Raji (cell line): Measurements from ENCODE around the gene PSME4.

ENCODE experiments used
- POLR2A ChIP-seq: IDR thresholded peaks from 2 replicates; pipeline ENCODE4 v1.6.1; 2011; ENCODE audit warnings: low read depth, low read length, control low read depth; ENCODE audit not compliant: insufficient read depth

PSME4 gene

DNA sequence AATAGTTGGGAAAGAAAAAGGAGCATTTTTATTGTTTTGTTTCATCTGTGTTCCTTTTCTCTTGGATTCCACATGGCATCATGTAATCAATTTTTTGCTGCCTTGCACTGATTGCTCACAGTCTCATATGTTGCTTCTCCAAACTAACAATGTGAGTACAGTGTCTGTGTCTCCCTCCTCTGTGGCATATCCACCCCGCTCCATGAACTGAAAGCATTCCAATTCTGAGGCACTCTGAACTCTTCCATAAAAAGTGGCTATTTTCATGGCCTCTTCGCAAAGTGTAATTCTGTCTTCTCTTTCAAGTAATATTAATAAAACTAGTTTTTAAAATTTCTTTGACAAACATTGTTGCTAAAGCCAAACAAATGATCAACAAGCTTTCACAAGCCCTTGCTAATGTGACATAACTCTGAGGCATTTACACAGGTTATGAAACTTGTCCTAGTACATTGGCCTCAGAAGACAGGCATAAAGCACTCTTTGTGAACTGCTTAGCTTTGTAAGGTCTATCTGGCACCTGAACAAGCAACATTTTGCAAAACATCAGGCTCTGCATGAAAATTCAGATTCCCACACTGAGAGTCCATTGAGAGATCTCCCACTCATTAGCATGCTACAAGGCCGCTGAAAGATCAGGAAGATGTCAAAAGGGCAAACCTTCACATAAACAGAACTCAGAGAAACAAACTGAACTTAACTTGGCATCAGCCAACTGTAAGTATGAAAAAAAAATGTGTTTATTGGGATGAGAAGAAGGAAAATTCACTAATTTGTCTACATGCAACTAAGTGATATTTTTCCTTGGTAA is 144.0 kb downstream of the PSME4 start:
- TF ChIP-seq POLR2A: no peak

DNA sequence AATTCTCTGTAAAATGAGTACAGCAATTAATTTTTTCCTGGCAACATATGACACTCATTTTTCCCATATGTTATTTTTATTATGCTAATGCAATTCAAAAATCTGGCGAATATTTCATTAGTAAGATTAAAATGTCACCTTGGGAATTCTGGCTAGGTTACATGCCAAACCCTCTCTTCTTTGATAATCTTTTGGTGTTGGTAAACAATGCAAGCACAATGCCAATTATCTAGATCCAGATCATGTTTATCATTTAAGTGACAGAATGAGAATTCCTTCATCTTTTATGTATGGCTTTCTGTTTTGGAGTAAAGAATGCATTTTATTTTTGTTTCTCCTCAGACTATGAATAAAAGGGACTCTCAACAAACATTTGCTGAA is 144.8 kb downstream of the PSME4 start:
- no peak for TF ChIP-seq POLR2A

DNA sequence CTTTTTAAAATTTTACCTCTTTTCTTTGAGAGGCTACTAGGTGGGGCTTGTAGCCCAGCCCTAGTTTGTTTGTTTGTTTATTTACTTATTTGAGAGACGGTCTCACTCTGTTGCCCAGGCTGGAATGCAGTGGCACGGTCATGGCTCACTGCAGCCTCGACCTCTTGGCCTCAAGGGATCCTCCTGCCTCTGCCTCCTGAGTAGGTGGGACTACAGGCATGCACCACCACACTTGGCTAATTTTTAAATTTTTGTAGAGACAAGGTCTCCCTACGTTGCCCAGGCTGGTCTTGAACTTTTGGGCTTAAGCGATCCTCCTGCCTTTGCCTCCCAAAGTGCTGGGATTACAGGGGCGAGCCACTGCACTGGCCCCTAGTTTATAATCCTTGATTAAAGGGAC is 149.0 kb downstream of the PSME4 start:
- no peak for TF ChIP-seq POLR2A

DNA sequence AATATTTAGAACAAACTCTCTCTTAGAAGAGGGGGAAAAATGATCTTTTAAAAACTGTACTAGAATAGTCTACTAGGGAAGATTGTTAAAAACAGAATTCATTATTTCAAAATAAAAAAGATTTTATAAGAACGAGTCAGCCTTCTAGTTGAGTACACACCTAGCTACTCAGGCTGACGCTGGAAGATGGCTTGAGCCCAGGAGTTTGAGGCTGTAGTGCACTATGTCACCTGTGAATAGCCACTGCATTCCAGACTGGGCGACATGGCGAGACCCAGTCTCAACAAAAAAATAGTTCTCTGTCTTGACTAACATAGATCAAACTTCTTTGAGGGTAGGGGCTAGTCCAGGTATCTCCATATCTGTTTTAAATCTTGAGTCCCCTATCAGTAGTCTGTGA is 150.1 kb downstream of the PSME4 start:
- TF ChIP-seq POLR2A: no peak

DNA sequence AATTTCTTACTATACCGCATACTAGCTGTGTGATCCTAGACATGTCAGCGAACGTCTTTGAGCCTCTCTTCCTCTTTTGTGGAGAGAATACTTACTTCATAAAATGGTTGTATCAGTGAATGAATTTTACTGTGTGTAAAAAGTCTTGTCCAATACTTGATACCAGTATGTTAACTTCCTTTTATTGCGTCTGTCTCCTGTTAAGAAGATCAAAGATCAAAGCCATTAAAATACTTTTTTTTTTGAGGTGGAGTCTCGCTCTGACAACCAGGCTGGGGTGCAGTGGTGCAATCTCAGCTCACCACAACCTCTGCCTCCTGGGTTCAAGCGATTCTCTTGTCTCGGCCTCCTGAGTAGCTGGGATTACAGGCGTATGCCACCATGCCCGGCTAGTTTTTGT is 150.7 kb downstream of the PSME4 start:
- TF ChIP-seq POLR2A: no peak

DNA sequence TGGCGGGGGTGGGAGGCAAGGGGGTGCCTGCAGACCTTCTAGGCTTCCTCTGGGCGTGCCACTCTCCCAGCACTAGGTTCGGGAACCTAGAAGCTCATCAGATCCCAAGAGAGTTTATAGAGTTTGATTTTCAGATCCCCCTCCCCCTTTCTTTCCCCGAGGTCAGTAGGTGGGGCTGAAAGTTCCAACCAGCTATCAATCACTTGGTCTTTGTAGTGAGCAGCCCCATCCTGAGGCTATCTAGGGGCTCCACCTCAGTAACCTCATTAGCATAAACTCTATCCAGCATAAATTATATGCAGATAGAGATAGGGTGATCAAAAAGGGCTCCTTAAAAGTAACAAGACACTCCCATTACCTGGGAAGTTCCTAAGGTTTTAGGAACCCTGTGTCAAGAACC is 151.2 kb downstream of the PSME4 start:
- no peak for TF ChIP-seq POLR2A

DNA sequence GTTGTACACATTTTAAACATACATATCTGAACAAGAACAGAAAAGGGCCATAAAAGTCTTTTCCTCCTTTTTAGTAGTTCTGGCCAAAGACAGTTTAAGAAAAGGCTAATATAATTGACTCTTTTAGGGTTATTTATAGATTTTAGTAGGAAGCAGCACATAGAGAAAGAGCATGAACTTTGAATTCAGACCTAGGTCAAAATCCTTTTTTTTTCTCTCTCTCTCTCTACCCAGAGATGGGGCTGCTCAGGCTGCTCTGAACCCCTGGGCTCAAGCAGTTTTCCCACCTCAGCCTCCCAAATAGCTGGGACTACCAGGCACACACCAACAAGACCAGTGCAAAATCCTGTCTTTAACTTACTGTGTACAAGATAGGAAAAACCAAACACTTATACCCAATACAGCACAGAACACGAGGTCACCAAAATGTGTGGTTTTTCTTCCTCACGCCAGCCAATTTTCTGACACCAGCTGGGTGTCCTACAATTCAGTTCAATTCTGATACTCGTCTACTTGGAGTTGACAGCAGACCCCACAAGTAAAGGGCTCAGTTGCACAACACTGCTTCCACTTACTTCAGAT is 151.8 kb downstream of the PSME4 start:
- no peak for TF ChIP-seq POLR2A
